Bronchial epithelial cell (primary cell): ENCODE results near the gene RPL27A. TPM values are rescaled to one million over a fixed set of nuclear protein-coding genes. Genes with fewer than 3 reads are reported as not detected.
A peak's percentile ranks its signal among the peaks of the same experiment; 100 is the strongest.

Experiments used
- DNase-seq: peaks from one replicate; pipeline ENCODE4 v3.0.0-alpha.2; 2010; ENCODE audit warnings: low read depth
- FAIRE-seq: peaks from 2 replicates; lab custom pipeline; 2011; peaks lifted over from hg19 to GRCh38; lab: Jason Lieb, UNC
- H3K27me3 ChIP-seq: 2 replicates; pipeline ENCODE4 v1.5.1; 2011; ENCODE audit warnings: low read length; ENCODE audit not compliant: control insufficient read depth, insufficient read depth
- H3K36me3 ChIP-seq: 2 replicates; pipeline ENCODE4 v1.5.1; 2011; ENCODE audit warnings: low read length; ENCODE audit not compliant: control insufficient read depth, insufficient read depth
- H3K4me3 ChIP-seq: 2 replicates; pipeline ENCODE4 v1.5.1; 2011; ENCODE audit warnings: mild to moderate bottlenecking, low read depth, low read length, control low read depth
- total RNA-seq: library from RNA; depleted of rRNA; stranded (reverse); fragments of >200 nt; gene quantifications from 2 replicates; pipeline ENCODE4 v1.2.1, GENCODE V29; 2014
- TF ChIP-seq, protein P1 (sequence below): IDR thresholded peaks from 2 replicates; pipeline ENCODE4 v1.5.1; 2011; ENCODE audit warnings: mild to moderate bottlenecking, moderate library complexity, low read length, control low read depth, inconsistent platforms; ENCODE audit not compliant: insufficient read depth, severe bottlenecking

The RPL27A gene
- total RNA-seq, 1 donor from 2014 or later = 1,407 TPM

- H3K4me3 ChIP-seq = no peak overlapping the region
- H3K36me3 ChIP-seq = peaks cover 14% of the 10 kb centered on the region
- FAIRE-seq = no peak
- H3K27me3 ChIP-seq = no peaks in the 10 kb centered on the region
- DNase-seq = no peak
- TF ChIP-seq, protein P1, sequence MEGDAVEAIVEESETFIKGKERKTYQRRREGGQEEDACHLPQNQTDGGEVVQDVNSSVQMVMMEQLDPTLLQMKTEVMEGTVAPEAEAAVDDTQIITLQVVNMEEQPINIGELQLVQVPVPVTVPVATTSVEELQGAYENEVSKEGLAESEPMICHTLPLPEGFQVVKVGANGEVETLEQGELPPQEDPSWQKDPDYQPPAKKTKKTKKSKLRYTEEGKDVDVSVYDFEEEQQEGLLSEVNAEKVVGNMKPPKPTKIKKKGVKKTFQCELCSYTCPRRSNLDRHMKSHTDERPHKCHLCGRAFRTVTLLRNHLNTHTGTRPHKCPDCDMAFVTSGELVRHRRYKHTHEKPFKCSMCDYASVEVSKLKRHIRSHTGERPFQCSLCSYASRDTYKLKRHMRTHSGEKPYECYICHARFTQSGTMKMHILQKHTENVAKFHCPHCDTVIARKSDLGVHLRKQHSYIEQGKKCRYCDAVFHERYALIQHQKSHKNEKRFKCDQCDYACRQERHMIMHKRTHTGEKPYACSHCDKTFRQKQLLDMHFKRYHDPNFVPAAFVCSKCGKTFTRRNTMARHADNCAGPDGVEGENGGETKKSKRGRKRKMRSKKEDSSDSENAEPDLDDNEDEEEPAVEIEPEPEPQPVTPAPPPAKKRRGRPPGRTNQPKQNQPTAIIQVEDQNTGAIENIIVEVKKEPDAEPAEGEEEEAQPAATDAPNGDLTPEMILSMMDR = no peak
Observed at GRCh38 chr11:8684600-8685290, 2.2 kb downstream of the RPL27A start.

DNA sequence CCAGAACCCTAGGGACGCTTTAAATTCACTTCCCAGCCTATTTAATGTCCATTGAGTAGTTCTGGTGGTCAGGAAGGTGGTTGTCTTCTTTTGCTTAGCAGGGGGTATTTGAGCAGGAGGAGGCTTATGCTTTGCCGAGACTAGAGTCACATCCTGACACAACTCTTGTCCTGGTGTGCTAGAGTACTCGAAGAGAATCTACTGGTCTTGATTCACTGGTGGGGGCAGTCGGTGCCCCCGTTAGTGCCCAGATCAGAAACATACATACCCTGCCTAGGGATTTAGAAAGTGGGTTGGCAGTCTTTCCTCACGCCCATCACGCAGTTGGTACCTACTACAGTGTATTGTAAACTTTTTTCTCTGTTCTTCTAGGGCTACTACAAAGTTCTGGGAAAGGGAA is 2.7 kb downstream of the RPL27A start:
- peaks cover 14% of the 10 kb centered on the region for H3K36me3 ChIP-seq
- DNase-seq = no peak
- no peak overlapping the region for H3K4me3 ChIP-seq
- FAIRE-seq = no peak
- no peaks in the 10 kb centered on the region for H3K27me3 ChIP-seq
- TF ChIP-seq, protein P1 = no peak

DNA sequence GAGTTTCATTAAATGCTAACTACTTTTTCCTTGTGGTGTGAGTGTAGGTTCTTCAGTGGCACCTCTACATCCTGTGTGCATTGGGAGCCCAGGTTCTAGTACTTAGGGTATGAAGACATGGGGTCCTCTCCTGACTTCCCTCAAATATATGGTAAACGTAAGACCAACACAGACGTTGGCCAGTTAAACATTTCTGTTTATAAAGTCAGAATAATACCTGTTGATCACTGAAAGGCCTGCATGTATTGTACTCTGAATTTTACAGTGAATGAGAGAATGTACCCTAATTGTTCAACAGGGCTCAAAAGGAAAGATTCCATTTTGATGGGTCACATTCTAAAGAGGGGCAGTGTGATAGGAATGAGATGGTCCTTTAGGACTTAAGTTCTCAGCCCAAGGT is 3.2 kb downstream of the RPL27A start:
- H3K4me3 ChIP-seq = no peak overlapping the region
- no peaks in the 10 kb centered on the region for H3K27me3 ChIP-seq
- TF ChIP-seq, protein P1 = no peak
- DNase-seq (no peak), FAIRE-seq (no peak)
- H3K36me3 ChIP-seq = peaks cover 14% of the 10 kb centered on the region

DNA sequence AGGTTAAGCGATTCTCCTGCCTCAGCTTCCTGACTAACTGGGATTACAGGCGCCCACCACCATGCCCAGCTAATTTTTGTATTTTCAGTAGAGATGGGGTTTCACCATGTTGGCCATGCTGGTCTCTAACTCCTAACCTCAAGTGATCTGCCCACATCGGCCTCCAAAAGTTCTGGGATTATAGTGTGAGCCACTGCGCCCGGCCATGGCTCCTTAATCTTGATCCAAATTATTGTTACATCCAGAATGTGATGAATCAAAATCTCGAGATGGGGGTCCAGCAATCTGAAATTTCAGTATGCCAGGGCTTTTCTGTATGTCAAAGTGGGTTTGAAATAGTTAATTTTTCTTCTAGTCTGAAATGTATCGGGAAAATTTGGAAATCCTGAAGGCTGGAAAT is 3.7 kb downstream of the RPL27A start:
- Histone ChIP-seq H3K36me3 (peaks cover 14% of the 10 kb centered on the region), H3K27me3 (no peaks in the 10 kb centered on the region), H3K4me3 (no peak overlapping the region)
- DNase-seq (no peak), FAIRE-seq (no peak)
- TF ChIP-seq, protein P1 = no peak

GRCh38 chr11:8688414-8689362 is 6.1 kb downstream of the RPL27A start:
- Histone ChIP-seq H3K27me3 (no peaks in the 10 kb centered on the region), H3K4me3 (peak overlapping the region; percentile 58), H3K36me3 (peaks cover 17% of the 10 kb centered on the region)
- TF ChIP-seq, protein P1 = no peak
- FAIRE-seq (no peak), DNase-seq (peak; percentile 85)
